Hippocampal formation (tissue), 2 donors: Measurements from ENCODE around the gene POLR2A.
A peak's percentile ranks its signal among the peaks of the same experiment; 100 is the strongest.
"Not testable (repeated sequence)": the region's sequence is repeated elsewhere in the genome, so short reads cannot be mapped to it uniquely, and the experiment has no call there.

Experiments
- DNase-seq, 2 donors: peaks; one replicate each; lab custom pipeline; 2025; lab: John Stamatoyannopoulos, UW

The POLR2A gene

GRCh38 chr17:7460850-7461660, 23.1 kb upstream of the POLR2A start:
- DNase-seq = no peak

- no peak for DNase-seq
Observed at GRCh38 chr17:7462474-7463371, 21.4 kb upstream of the POLR2A start.

- no peak for DNase-seq
Observed at GRCh38 chr17:7463372-7463846, 20.8 kb upstream of the POLR2A start.

DNA sequence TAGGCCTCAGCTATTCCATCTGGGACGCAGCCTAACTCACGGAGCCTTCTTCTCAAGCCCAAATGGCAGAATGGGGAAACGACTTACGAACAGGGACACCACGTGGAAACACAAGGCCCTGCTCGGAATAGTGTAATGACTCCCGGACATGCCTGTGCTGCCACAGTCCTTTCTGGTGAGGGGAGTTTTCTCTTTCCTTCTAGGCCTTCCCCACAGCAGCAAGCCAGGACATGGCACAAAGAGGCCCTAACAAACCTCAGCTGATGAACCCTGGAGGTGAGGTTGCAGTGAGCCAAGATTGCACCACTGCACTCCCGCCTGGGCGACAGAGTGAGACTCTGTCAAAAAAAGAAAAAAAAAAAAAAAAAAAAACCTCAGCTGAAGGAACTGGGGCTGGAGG, 20.1 kb upstream of the POLR2A start:
- no peak for DNase-seq

DNA sequence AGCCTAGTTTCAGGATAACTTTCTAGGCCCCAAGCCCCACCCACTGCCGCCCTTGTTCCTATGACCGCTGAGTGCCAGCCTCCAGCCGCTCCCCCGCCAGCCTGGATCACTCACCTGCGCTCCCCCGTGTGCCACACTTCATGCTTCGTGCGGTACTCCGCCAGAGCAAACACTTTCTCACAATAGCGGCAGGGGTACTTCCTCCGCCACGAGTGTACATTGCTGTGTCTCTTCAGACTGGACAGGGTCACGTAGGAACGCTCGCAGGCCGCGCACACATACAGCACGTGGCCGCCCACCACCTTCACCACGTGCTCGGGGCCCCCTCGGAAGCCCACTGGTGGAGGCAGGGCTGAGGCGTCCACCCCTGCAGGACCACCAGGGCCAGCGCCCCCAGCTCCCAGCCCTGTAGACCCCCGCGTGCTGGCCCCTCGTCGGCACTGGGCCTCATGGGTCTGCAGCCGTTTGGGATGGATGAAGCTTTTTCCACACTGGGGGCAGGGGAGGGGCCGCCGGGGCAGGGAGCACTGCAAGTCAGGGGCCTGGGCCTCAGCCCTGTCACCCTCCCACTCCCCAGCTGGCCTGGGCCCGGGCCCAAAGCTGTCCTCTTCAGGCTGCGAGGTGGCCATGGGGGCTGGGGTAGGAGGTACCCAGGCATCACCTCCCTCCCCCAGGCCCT, 18.4 kb upstream of the POLR2A start:
- DNase-seq = no peak

DNA sequence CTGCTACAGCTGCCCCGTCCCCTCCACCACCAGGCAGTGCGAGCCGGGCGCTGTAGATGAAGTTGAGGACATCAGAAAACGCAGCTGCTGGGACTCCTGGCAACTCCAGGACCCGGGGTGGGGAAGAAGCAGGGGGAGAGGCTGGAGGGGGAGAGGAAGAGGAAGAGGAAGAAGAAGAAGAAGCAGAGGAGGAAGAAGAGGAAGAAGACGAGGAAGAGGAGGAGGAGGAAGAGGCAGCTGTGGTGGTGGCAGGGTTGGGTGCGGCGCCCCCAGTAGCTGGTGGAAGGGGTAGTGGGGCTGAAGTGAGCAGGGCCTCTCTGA, 17.9 kb upstream of the POLR2A start:
- no peak for DNase-seq

DNA sequence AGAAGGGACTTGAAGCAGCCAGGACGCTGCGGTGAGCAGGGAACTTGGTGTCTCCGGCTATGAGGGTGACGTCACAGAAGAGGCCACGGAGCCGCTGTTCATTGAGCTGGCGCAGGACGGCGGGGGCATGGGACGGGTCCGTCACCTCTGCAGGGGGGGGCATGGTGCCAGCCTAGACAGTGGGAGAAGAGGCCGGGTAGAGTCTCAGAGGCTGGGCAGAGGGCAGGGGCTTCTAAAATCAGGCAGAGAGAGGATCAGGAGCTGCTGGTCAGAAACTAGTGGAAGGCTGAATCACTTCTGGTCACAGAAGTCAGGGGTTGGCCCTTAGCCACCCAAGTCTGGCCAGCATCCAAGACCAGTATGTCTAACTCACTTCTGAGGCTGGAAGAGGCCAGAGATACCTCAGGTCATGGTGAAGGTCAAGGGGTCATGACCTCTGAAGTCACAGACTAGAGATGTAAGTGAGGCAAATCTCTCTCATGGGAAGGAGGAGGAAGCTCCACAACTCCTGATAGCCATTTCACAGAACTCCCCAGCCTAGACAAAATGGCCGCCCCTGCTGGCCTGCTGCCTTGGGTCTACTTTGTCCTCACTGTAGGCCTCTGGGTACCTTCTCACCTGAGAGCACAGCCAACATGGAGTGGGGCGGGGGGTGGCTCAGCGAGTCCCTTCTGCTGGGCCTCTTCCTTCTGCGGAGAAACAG, 17.4 kb upstream of the POLR2A start:
- no peak for DNase-seq

DNA sequence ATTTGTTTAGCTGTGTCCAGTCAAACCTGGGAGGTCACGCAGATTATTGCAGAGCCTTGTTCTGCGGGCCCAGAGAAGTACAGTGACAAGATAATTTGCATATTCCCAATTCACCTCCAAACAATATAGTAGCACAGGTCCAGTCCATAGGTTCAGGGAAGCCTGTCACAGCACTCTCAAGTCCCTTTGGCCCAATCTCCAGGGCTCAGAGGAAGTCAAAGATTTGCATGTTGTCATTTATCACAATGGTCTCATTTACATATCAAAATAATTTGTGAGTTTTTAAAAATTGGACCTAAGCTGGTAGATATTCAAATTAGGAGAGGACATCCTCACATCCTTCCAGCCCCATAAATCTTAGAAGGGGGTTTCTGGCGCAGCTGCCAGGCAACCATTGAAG, 16.7 kb upstream of the POLR2A start:
- DNase-seq = no peak

- no peak for DNase-seq
Observed at GRCh38 chr17:7468290-7468689, 15.9 kb upstream of the POLR2A start.

DNA sequence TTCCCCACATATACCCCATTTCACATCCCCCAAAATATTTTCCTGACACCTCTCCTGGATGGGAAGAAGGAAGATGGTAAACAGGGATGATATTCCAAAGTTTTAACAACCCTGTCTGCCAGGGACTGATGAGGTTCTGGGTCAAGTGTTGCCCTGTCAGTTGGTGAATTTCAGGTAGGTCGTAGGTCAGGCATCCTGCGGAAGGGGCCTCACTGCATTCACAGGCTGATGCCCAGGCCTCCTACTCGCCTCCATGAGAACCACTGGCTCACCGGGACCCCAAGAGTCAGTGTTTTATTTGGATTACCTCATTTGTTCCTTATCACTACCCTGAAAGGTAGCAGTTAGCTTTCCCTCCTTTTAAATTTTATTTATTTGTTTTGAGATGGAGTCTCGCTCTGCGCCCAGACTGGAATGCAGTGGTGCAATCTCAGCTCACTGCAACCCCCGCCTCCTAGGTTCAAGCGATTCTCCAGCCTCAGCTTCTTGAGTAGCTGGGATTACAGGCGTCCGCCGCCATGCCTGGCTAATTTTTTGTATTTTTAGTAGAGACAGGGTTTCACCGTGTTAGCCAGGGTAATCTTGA, 15.3 kb upstream of the POLR2A start:
- DNase-seq = no peak

GRCh38 chr17:7469843-7470242, 14.3 kb upstream of the POLR2A start:
- not testable (repeated sequence) for DNase-seq

DNA sequence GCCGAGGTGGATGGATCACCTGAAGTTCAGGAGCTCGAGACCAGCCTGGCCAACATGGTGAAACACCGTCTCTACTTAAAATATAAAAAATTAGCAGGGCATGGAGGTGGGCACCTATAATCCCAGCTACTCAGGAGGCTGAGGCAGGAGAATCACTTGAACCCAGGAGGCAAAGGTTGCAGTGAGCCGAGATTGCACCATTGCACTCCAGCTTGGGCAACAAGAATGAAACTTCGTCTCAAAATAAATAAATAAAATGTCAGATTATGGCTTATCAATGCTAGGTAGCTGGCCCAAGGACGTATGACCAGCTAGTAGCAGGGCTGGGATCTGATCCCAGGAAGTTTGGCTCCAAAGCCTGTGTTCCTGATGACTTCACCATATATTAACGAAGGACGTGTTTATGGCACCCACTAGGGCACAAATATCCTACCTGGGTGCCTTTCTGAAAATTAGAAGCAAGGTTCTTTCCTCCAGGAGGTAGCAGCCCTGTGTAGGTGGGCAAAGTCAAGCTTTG, 13.7 kb upstream of the POLR2A start:
- DNase-seq = not testable (repeated sequence)

GRCh38 chr17:7471729-7472128, 12.4 kb upstream of the POLR2A start:
- no peak for DNase-seq

GRCh38 chr17:7474767-7475166, 9.4 kb upstream of the POLR2A start:
- DNase-seq = not testable (repeated sequence)

DNA sequence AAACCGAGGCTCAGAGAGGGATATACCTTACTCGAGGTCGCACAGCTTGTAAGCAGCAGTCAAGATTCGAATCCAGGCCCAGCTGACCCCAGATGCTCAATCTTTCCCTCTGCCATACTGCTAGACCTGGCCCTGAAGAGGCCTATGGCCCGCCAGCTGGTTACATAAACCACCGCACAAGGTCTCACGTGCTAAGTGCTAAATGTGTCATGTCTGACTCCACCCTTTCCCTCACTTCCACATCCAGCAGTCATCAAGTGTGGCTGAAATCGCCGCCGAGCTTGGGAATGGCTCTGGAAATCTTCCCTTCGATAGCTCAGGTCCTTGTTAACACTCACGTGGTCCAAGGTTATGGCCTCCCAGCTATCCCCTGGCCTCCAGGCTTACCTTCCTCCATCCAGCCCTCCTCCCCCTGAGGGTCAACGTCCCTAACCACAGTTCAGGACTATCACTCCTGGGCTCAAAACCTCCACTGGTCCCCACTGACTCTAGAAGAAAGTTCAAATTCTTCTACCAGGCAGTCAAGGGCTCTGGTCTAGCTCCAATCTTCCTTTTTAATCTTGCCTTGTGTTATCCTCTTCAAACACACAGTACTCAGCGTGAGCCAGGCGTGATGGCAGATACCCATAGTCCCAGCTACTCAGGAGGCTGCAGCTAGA, 8.3 kb upstream of the POLR2A start:
- DNase-seq = no peak

DNA sequence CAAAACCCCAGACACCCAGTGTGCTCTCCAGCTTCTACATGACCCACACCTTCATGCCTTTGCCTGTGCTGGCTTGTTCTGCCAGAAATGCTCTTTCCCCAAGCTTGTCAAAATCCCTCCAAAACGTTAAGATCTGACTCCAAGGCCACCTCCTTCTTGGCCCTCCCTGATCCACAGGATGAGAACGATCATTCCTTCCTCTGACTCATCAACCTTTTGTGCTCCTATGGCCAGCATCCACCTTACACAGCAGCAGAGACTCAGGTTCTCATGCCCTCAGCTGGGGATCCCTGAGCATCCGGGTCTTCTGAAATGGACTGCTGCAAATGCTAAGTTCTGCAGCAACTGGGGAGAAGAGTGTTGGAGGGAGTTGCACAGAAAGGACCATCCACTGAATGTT, 7.7 kb upstream of the POLR2A start:
- no peak for DNase-seq

- no peak for DNase-seq
Observed at GRCh38 chr17:7476951-7477350, 7.2 kb upstream of the POLR2A start.

GRCh38 chr17:7477392-7478275, 6.5 kb upstream of the POLR2A start:
- peak in 1 of 2 donors; percentile 52 for DNase-seq
